GM06990 (cell line): ENCODE results near the gene SHLD3.
"Not testable (repeated sequence)": the region's sequence is repeated elsewhere in the genome, so short reads cannot be mapped to it uniquely, and the experiment has no call there.

Experiments used
- DNase-seq: peaks from one replicate; pipeline ENCODE4 v3.0.0-alpha.2; 2011; ENCODE audit not compliant: insufficient read length; ENCODE audit errors: extremely low read depth
- H3K27me3 ChIP-seq: replicated peaks from 2 replicates; pipeline ENCODE4 v1.6.0; 2011; ENCODE audit warnings: low read length; ENCODE audit not compliant: control insufficient read depth, insufficient read depth
- H3K36me3 ChIP-seq: 2 replicates; pipeline ENCODE4 v1.5.1; 2011; ENCODE audit warnings: low read length; ENCODE audit not compliant: control insufficient read depth, insufficient read depth
- H3K4me3 ChIP-seq: replicated peaks from 2 replicates; pipeline ENCODE4 v1.5.1; 2011; ENCODE audit warnings: low read depth, mild to moderate bottlenecking, control low read depth, low read length
- TF ChIP-seq, protein P1 (sequence below): IDR thresholded peaks from 2 replicates; pipeline ENCODE4 v1.5.1; 2011; ENCODE audit warnings: low read length, control low read depth, mild to moderate bottlenecking, inconsistent platforms; ENCODE audit not compliant: insufficient read depth, poor library complexity, severe bottlenecking

SHLD3 gene

GRCh38 chr5:65624571-65625555 lies at the start of gene SHLD3, which contains the start of gene TRAPPC13:
Gene SHLD3 (plus strand): TSS chr5:65625027. CDS start chr5:65629588, 4,561 bp downstream.
Gene TRAPPC13 (plus strand): TSS chr5:65625027. CDS start chr5:65625061, 34 bp downstream.
- no peaks in the 10 kb centered on the region for H3K27me3 ChIP-seq
- TF ChIP-seq, protein P1, sequence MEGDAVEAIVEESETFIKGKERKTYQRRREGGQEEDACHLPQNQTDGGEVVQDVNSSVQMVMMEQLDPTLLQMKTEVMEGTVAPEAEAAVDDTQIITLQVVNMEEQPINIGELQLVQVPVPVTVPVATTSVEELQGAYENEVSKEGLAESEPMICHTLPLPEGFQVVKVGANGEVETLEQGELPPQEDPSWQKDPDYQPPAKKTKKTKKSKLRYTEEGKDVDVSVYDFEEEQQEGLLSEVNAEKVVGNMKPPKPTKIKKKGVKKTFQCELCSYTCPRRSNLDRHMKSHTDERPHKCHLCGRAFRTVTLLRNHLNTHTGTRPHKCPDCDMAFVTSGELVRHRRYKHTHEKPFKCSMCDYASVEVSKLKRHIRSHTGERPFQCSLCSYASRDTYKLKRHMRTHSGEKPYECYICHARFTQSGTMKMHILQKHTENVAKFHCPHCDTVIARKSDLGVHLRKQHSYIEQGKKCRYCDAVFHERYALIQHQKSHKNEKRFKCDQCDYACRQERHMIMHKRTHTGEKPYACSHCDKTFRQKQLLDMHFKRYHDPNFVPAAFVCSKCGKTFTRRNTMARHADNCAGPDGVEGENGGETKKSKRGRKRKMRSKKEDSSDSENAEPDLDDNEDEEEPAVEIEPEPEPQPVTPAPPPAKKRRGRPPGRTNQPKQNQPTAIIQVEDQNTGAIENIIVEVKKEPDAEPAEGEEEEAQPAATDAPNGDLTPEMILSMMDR: no peak
- no peak for DNase-seq
- peak within 1 kb of the TSS; percentile 81 for H3K4me3 ChIP-seq
- no peaks in the 10 kb centered on the region; the same call in none of the 2 replicates for H3K36me3 ChIP-seq

GRCh38 chr5:65577141-65577540 lies 47.7 kb upstream of the SHLD3 start:
- TF ChIP-seq, protein P1: no peak
- no peak overlapping the region for H3K4me3 ChIP-seq
- H3K36me3 ChIP-seq: peaks cover 5% of the 10 kb centered on the region
- DNase-seq: no peak
- H3K27me3 ChIP-seq: no peaks in the 10 kb centered on the region

DNA sequence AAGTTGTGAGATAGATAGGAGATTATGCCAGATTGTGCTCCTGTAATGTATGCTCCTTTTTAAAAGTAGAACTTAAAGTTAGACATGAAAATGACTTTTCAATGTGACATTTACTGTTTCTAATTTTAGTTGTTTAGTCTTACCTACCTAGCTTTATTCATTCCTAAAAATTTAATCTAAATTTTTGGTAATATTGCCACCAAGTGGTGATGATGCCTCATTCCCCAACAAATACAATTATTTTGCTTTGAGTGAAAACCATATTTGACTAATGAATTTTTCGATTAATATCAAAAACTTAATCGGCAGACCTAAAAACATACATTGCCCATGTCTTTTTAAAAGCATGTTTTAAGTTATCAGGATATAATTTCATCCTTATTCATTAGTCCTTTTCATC lies 36.1 kb upstream of the SHLD3 start:
- no peak overlapping the region for H3K4me3 ChIP-seq
- TF ChIP-seq, protein P1: no peak
- H3K27me3 ChIP-seq: no peaks in the 10 kb centered on the region
- H3K36me3 ChIP-seq: peaks cover 5% of the 10 kb centered on the region; the same call in 1 of the 2 replicates
- DNase-seq: no peak

GRCh38 chr5:65601761-65602160 lies 23.1 kb upstream of the SHLD3 start:
- H3K36me3 ChIP-seq: not testable (repeated sequence)

DNA sequence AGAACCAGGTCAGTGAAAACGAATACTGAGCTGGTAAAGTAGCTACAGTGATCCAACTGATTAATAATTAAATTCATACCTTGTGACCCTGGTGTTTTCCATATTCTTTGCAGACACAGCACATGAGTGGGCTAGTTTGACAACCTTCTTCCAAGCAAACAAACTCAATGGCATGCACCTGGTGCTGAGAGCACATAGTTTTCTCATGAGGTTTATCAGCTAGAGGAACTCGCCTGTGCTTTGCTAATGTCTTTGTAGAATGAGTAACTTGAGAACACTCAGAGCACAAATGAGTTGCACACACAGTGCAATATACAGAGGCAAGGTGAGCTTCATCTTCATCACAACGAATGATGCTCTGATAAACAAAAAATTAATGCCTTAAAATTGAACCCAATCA lies 13.3 kb upstream of the SHLD3 start:
- TF ChIP-seq, protein P1: no peak
- H3K36me3 ChIP-seq: no peaks in the 10 kb centered on the region; the same call in 1 of the 2 replicates
- no peaks in the 10 kb centered on the region for H3K27me3 ChIP-seq
- no peak overlapping the region for H3K4me3 ChIP-seq
- no peak for DNase-seq

More at GRCh38 chr5:65601761-65602160, 23.1 kb upstream of the SHLD3 start:
- H3K27me3 ChIP-seq, H3K4me3 ChIP-seq, DNase-seq: not testable (repeated sequence)

DNA sequence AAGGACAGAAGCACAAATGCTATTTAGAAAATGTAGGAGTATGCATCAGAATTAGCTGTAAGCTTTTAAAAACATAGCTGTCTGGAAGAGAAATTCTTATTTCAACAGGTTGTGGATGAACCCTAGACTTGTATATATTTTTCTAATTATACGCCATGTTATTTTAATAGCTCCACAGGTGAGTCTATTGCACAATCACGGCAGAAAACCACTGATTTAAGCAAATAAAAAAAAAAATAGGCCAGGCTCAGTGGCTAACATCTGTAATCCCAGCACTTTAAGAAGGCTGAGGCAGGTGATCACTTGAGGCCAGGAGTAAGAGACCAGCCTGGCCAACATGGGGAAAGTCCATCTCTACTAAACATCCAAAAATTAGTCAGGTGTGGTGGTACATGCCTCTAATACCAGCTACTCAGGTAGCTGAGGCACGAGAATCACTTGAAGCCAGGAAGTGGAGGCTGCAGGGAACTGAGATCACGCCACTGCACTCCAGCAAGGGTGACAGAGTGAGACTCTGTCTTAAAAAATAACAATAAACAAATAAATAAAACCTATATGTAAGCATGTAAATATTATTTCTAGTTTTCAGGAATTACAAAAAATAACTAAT lies 12.4 kb upstream of the SHLD3 start:
- TF ChIP-seq, protein P1: no peak
- no peaks in the 10 kb centered on the region; the same call in 1 of the 2 replicates for H3K36me3 ChIP-seq
- H3K4me3 ChIP-seq: no peak overlapping the region
- H3K27me3 ChIP-seq: no peaks in the 10 kb centered on the region
- no peak for DNase-seq
